Measurements from ENCODE around the gene C3. TPM values are rescaled to one million over a fixed set of nuclear protein-coding genes. Genes with fewer than 3 reads are reported as not detected.
A peak's percentile ranks its signal among the peaks of the same experiment; 100 is the strongest.

C3 gene
- total RNA-seq, 4 donors from 2014 or later: 28.8 to 155 (median 79.6) TPM

GRCh38 chr19:6739883-6740588 lies 19.6 kb upstream of the C3 start:
- 1% methylated on average over 32 of the region's 34 CpGs for WGBS, 2 donors
- TF ChIP-seq CTCF (IDR thresholded peaks at IDR 0.05) (no peak), POLR2A (IDR thresholded peaks at IDR 0.05) (no peak)
- intact Hi-C loops (cut with DNase I; ENCODE audit: low total_unique reads): no loop called here
- peak; percentile 52 to 89 for DNase-seq (ENCODE audit: low spot score in 2 of 2)
- peak overlapping the region; percentile 83 for H3K4me3 ChIP-seq (ENCODE audit: low read depth, poor library complexity, severe bottlenecking)

GRCh38 chr19:6739390-6739882 lies 19.0 kb upstream of the C3 start, which contains the start of gene TRIP10:
TRIP10 (plus strand) TSS chr19:6739680; CDS start chr19:6739762, 82 bp downstream.
- peak within 1 kb of the TSS; percentile 83 for H3K4me3 ChIP-seq (ENCODE audit: low read depth, poor library complexity, severe bottlenecking)
- TF ChIP-seq POLR2A (IDR thresholded peaks at IDR 0.05): no peak
- no peak for TF ChIP-seq CTCF (IDR thresholded peaks at IDR 0.05)
- DNase-seq (ENCODE audit: low spot score in 2 of 2): peak; percentile 80 to 97
- WGBS, 2 donors: 0 to 1% methylated on average over 26 to 44 of the region's 47 CpGs
- intact Hi-C loops (cut with DNase I; ENCODE audit: low total_unique reads): no loop called here

- 5 to 9% methylated on average over 18 to 24 of the region's 24 CpGs for WGBS, 2 donors
- intact Hi-C loops (cut with DNase I; ENCODE audit: low total_unique reads): no loop called here
- TF ChIP-seq CTCF (IDR thresholded peaks at IDR 0.05) (no peak), POLR2A (IDR thresholded peaks at IDR 0.05) (no peak)
Measured at GRCh38 chr19:6738787-6739389, 18.4 kb upstream of the C3 start.

GRCh38 chr19:6737873-6738786 lies 17.7 kb upstream of the C3 start:
- no peak overlapping the region for H3K4me3 ChIP-seq (ENCODE audit: low read depth, poor library complexity, severe bottlenecking)
- no peak for TF ChIP-seq POLR2A (IDR thresholded peaks at IDR 0.05)
- TF ChIP-seq CTCF (IDR thresholded peaks at IDR 0.05): peak in 1 of 3 donors; percentile 58
- intact Hi-C loops (cut with DNase I; ENCODE audit: low total_unique reads): no loop called here
- DNase-seq (ENCODE audit: low spot score in 2 of 2): peak; percentile 83 to 98
- WGBS, 2 donors: 9 to 16% methylated on average over 13 of the region's 13 CpGs

More at GRCh38 chr19:6738787-6739389, 18.4 kb upstream of the C3 start:
- DNase-seq (ENCODE audit: low spot score in 2 of 2): peak; percentile 51 to 93
- H3K4me3 ChIP-seq (ENCODE audit: low read depth, poor library complexity, severe bottlenecking): no peak overlapping the region

GRCh38 chr19:6737284-6737872 lies 16.9 kb upstream of the C3 start, which contains the start of gene GPR108:
GPR108 (minus strand) TSS chr19:6737580; CDS start chr19:6737576, 4 bp downstream.
- peak; percentile 100 for DNase-seq (ENCODE audit: low spot score in 2 of 2)
- peak within 1 kb of the TSS; percentile 79 for H3K4me3 ChIP-seq (ENCODE audit: low read depth, poor library complexity, severe bottlenecking)
- intact Hi-C loops (cut with DNase I; ENCODE audit: low total_unique reads): no loop called here
- no peak for TF ChIP-seq CTCF (IDR thresholded peaks at IDR 0.05)
- TF ChIP-seq POLR2A (IDR thresholded peaks at IDR 0.05): no peak
- 0 to 1% methylated on average over 43 to 44 of the region's 55 CpGs for WGBS, 2 donors
